HCT116 (cell line): ENCODE measurements around the gene LIN28A. TPM values are rescaled to one million over a fixed set of nuclear protein-coding genes. Genes with fewer than 3 reads are reported as not detected.
"Not testable (repeated sequence)": the region's sequence is repeated elsewhere in the genome, so short reads cannot be mapped to it uniquely, and the experiment has no call there.

Experiments used
- ATAC-seq: fragments of 200-7000 bp; cut with Tn5 transposase; 2 replicates; pipeline ENCODE4 v1.9.1; 2020; ENCODE audit warnings: mild to moderate bottlenecking, moderate library complexity
- BruUV-seq: library from RNA; stranded (reverse); fragments of 400-500 nt; replicated peaks from 2 replicates; lab custom pipeline; 2021; lab: Mats Ljungman, UMichigan
- CTCF ChIA-PET: fragments of 300-600 bp; sonication (Branson Sonifier 250); formaldehyde crosslinking; loops from one replicate; lab custom pipeline; 2021; ENCODE audit warnings: antibody characterized with exemption; lab: Charles Lee
- POLR2A ChIA-PET: fragments of 300-600, 350-600 bp; sonication (Branson Sonifier 250); formaldehyde crosslinking; loops from one replicate; lab custom pipeline; 2021; ENCODE audit warnings: antibody characterized with exemption; lab: Charles Lee
- RAD21 ChIA-PET, 2 experiments: fragments of 300-600 bp; sonication (Branson Sonifier 250); formaldehyde crosslinking; loops; one replicate each; lab custom pipeline; 2023; ENCODE audit warnings: low total read pairs in 2 of 2; ENCODE audit not compliant: uncharacterized antibody in 2 of 2, unreplicated experiment in 2 of 2, low non-redundant PET in 1 of 2; lab: Charles Lee
- DNase-seq: peaks from one replicate; pipeline ENCODE4 v3.0.0-alpha.2; 2010; ENCODE audit warnings: low read depth, low spot score
- H2AFZ ChIP-seq: fragments of 200-600 bp; shearing (Covaris generic), sonication (generic); 2 replicates; pipeline ENCODE4 v1.6.1; 2017; ENCODE audit warnings: low read depth, mixed run types, mixed read lengths, antibody characterized with exemption, low read length; ENCODE audit not compliant: poor library complexity, severe bottlenecking
- H3K27ac ChIP-seq: 2 replicates; pipeline ENCODE4 v1.5.1; 2012; ENCODE audit warnings: low read depth, low read length
- H3K27me3 ChIP-seq: fragments of 200-600 bp; sonication (generic); 2 replicates; pipeline ENCODE4 v1.6.1; 2016; ENCODE audit warnings: mixed run types, low read length, mixed read lengths; ENCODE audit not compliant: insufficient read depth
- H3K36me3 ChIP-seq, 2 experiments: fragments of 200-500 bp in 1 of 2; fragments of 200-600 bp in 1 of 2; sonication (Bioruptor generic) in 1 of 2; sonication (generic) in 1 of 2; 2 replicates each; pipeline versions ENCODE4 v1.5.1 to v1.6.1; 2014 to 2016; ENCODE audit warnings: low read length in 2 of 2, inconsistent platforms in 1 of 2, mixed read lengths in 1 of 2, mixed run types in 1 of 2; ENCODE audit not compliant: insufficient read depth in 2 of 2, control insufficient read depth in 1 of 2
- H3K4me1 ChIP-seq, 2 experiments: fragments of 200-600 bp in 1 of 2; sonication (generic) in 1 of 2; 2 replicates each; pipeline versions ENCODE4 v1.5.1 to v1.6.1; 2012 to 2017; ENCODE audit warnings: low read length in 2 of 2, inconsistent platforms in 1 of 2, mild to moderate bottlenecking in 1 of 2, mixed read lengths in 1 of 2, mixed run types in 1 of 2, moderate library complexity in 1 of 2; ENCODE audit not compliant: insufficient read depth in 2 of 2, control insufficient read depth in 1 of 2
- H3K4me2 ChIP-seq: fragments of 200-600 bp; sonication (generic); 2 replicates; pipeline ENCODE4 v1.6.1; 2017; ENCODE audit warnings: mixed run types, low read length, mixed read lengths
- H3K4me3 ChIP-seq, 2 experiments: fragments of 200-600 bp in 1 of 2; sonication (generic) in 1 of 2; replicated peaks in 1 of 2; 2 replicates each; pipeline ENCODE4 v1.5.1; 2011 to 2016; ENCODE audit warnings: low read length in 2 of 2, control low read depth in 1 of 2, low read depth in 1 of 2, mild to moderate bottlenecking in 1 of 2, mixed read lengths in 1 of 2, mixed run types in 1 of 2
- H3K79me2 ChIP-seq: fragments of 200-600 bp; sonication (generic); 2 replicates; pipeline ENCODE4 v1.6.1; 2017; ENCODE audit warnings: mild to moderate bottlenecking, mixed run types, low read length, moderate library complexity, mixed read lengths; ENCODE audit not compliant: insufficient read depth
- H3K9ac ChIP-seq: fragments of 200-600 bp; sonication (generic); 2 replicates; pipeline ENCODE4 v1.6.1; 2016; ENCODE audit warnings: low read length, mixed read lengths
- H3K9me2 ChIP-seq: fragments of 200-600 bp; sonication (generic), shearing (Covaris generic); 2 replicates; pipeline ENCODE4 v1.6.1; 2017; ENCODE audit warnings: mixed run types, mild to moderate bottlenecking, moderate library complexity; ENCODE audit not compliant: insufficient read depth
- H3K9me3 ChIP-seq, 2 experiments: fragments of 200-500 bp in 1 of 2; fragments of 200-600 bp in 1 of 2; sonication (Bioruptor generic) in 1 of 2; sonication (generic) in 1 of 2; 2 replicates each; pipeline ENCODE4 v1.6.1; 2014 to 2017; ENCODE audit warnings: low read length in 2 of 2, mixed read lengths in 2 of 2, inconsistent platforms in 1 of 2, low read depth in 1 of 2, mild to moderate bottlenecking in 1 of 2, mixed run types in 1 of 2, moderate library complexity in 1 of 2; ENCODE audit not compliant: control insufficient read depth in 1 of 2, insufficient read depth in 1 of 2
- H4K20me1 ChIP-seq: fragments of 200-600 bp; sonication (generic), shearing (Covaris generic); 2 replicates; pipeline ENCODE4 v1.6.1; 2017; ENCODE audit warnings: mixed run types, mild to moderate bottlenecking, moderate library complexity; ENCODE audit not compliant: insufficient read depth
- CEBPB ChIP-seq: IDR thresholded peaks from 2 replicates; pipeline ENCODE4 v1.6.1; 2012; ENCODE audit warnings: low read depth
- CTCF ChIP-seq, 3 experiments: fragments of 200-600 bp in 1 of 3; sonication (generic) in 1 of 3; IDR thresholded peaks in 2 of 3; conservative IDR thresholded peaks in 1 of 3; 2 replicates each; pipeline ENCODE4 v1.5.1; 2012 to 2017; ENCODE audit warnings: low read depth in 2 of 3, low read length in 2 of 3, antibody characterized with exemption in 1 of 3, borderline replicate concordance in 1 of 3, control low read depth in 1 of 3, mild to moderate bottlenecking in 1 of 3, mixed read lengths in 1 of 3, mixed run types in 1 of 3, moderate library complexity in 1 of 3; ENCODE audit not compliant: insufficient read depth in 1 of 3
- EZH2phosphoT487 ChIP-seq: fragments of 200-600 bp; IDR thresholded peaks from 2 replicates; pipeline ENCODE4 v1.6.1; 2018; ENCODE audit warnings: antibody characterized with exemption, borderline replicate concordance
- JUND ChIP-seq: IDR thresholded peaks from 2 replicates; pipeline ENCODE4 v1.6.1; 2012
- MAX ChIP-seq: IDR thresholded peaks from 2 replicates; pipeline ENCODE4 v1.6.1; 2012
- POLR2A ChIP-seq: IDR thresholded peaks from 2 replicates; pipeline ENCODE4 v1.7.0; 2011; ENCODE audit warnings: borderline replicate concordance; ENCODE audit not compliant: insufficient read depth, insufficient read length; ENCODE audit errors: extremely low read depth
- RAD21 ChIP-seq: IDR thresholded peaks from 2 replicates; pipeline ENCODE4 v1.6.1; 2012; ENCODE audit warnings: low read depth, mild to moderate bottlenecking
- SIN3A ChIP-seq: IDR thresholded peaks from 2 replicates; pipeline ENCODE4 v1.6.1; 2012; ENCODE audit warnings: low read depth
- YY1 ChIP-seq: IDR thresholded peaks from 2 replicates; pipeline ENCODE4 v1.6.1; 2011; ENCODE audit warnings: low read length, low read depth, moderate library complexity, mild to moderate bottlenecking; ENCODE audit not compliant: insufficient replicate concordance; ENCODE audit errors: extremely low read depth
- ZBTB33 ChIP-seq: IDR thresholded peaks from 2 replicates; pipeline ENCODE4 v1.6.1; 2011; ENCODE audit warnings: mild to moderate bottlenecking, low read length, moderate library complexity; ENCODE audit not compliant: insufficient replicate concordance; ENCODE audit errors: extremely low read depth
- intact Hi-C: fragments of 100-400 bp; cut with micrococcal nuclease; formaldehyde crosslinking; loops from 2 replicates; pipeline ENCODE4 v1.10.0; 2022
- total RNA-seq: library from RNA; stranded (reverse); gene quantifications from one replicate; pipeline ENCODE4 v1.2.1, GENCODE V29; 2021; ENCODE audit not compliant: unreplicated experiment

The LIN28A gene
- total RNA-seq, 1 experiment from 2014 or later = 1.4 TPM

GRCh38 chr1:26384076-26384475 lies 26.5 kb upstream of the LIN28A start (continued):
- TF ChIP-seq ZBTB33 = no peak

- ATAC-seq, H3K4me2 ChIP-seq, H3K36me3 ChIP-seq: not testable (repeated sequence)
Observed at GRCh38 chr1:26385063-26385462, 25.6 kb upstream of the LIN28A start.

GRCh38 chr1:26387447-26387846 lies 23.2 kb upstream of the LIN28A start:
- DNase-seq (peak; percentile 88), ATAC-seq (peak; percentile 80)
- Histone ChIP-seq H3K4me1 (peaks cover 19 to 31% of the 10 kb centered on the region in 2 experiments), H3K9me3 (no peaks in the 10 kb centered on the region), H3K9me2 (no peaks in the 10 kb centered on the region), H3K9ac (no peak overlapping the region), H3K79me2 (no peaks in the 10 kb centered on the region), H3K27me3 (peaks cover 14% of the 10 kb centered on the region; the same call in 1 of the 2 replicates), H3K36me3 (no peaks in the 10 kb centered on the region), H3K4me3 (0 out of 4 replicates have a peak overlapping the region, but pooled peaks of 1 of the 2 experiments have one; percentile 2), H2AFZ (no peak overlapping the region), H3K27ac (no peak overlapping the region), H3K4me2 (peak overlapping the region; percentile 59), H4K20me1 (no peaks in the 10 kb centered on the region)
- ChIA-PET CTCF (interaction anchor here (1.0 kb wide), 1 partner anchor 112 kb away, joined by 3 read pairs; no protein-coding TSS in a partner anchor), RAD21 (no interaction called here), POLR2A (interaction anchor here (1.0 kb wide), 1 partner anchor 10 kb away, joined by 3 read pairs; no protein-coding TSS in a partner anchor)
- intact Hi-C loops = no loop called here
- BruUV-seq = no TSS peak
- peak; percentile 99 for TF ChIP-seq CEBPB
- TF ChIP-seq JUND = peak; percentile 96
- no peak for TF ChIP-seq YY1
- no peak for TF ChIP-seq POLR2A
- TF ChIP-seq CTCF (IDR thresholded peaks at IDR 0.05 in 2 of 3, conservative IDR thresholded peaks at IDR 0.05 in 1 of 3; ENCODE audit: borderline replicate concordance in 1 of 3, insufficient read depth in 1 of 3, low read depth in 2 of 3, low read length in 2 of 3) = no peak
- peak; percentile 81 for TF ChIP-seq SIN3A
- TF ChIP-seq EZH2phosphoT487 = no peak
- no peak for TF ChIP-seq RAD21
- peak; percentile 96 for TF ChIP-seq MAX

More at GRCh38 chr1:26385063-26385462, 25.6 kb upstream of the LIN28A start:
- POLR2A ChIA-PET, H4K20me1 ChIP-seq, intact Hi-C loops, H3K79me2 ChIP-seq, DNase-seq, BruUV-seq, RAD21 ChIA-PET, H3K9ac ChIP-seq, H2AFZ ChIP-seq, H3K4me3 ChIP-seq, H3K9me3 ChIP-seq, H3K27ac ChIP-seq, CTCF ChIA-PET, H3K9me2 ChIP-seq: not testable (repeated sequence)
- Histone ChIP-seq H3K27me3 (peaks cover 14% of the 10 kb centered on the region; the same call in 1 of the 2 replicates), H3K4me1 (peaks cover 13 to 22% of the 10 kb centered on the region in 2 experiments)
